Midbrain (tissue), 1 donor: ENCODE results near the gene DLGAP1.

Experiments
- DNase-seq: peaks from one replicate; lab custom pipeline; 2025; lab: John Stamatoyannopoulos, UW

The DLGAP1 gene

GRCh38 chr18:3450012-3450798 lies 1004.9 kb downstream of the DLGAP1 start, which contains the start of gene TGIF1:
TGIF1 (plus strand) TSS chr18:3450172; CDS start chr18:3450490, 318 bp downstream.
- DNase-seq = peak; percentile 68

- no peak for DNase-seq
These were observed 1005.5 kb downstream of the DLGAP1 start for GRCh38 chr18:3449512-3450011.

- DNase-seq = peak; percentile 68
These were observed 1006.1 kb downstream of the DLGAP1 start for GRCh38 chr18:3448838-3449511.

- DNase-seq = peak; percentile 91
These were observed 1006.9 kb downstream of the DLGAP1 start for GRCh38 chr18:3447895-3448837.

- DNase-seq = peak; percentile 84
These were observed 1007.8 kb downstream of the DLGAP1 start for GRCh38 chr18:3447068-3447894.
